NB4 (cell line): Measurements from ENCODE around the gene NIPAL3.

ENCODE experiments used
- DNase-seq: peaks from one replicate; pipeline ENCODE4 v3.0.0; 2010; ENCODE audit warnings: low read depth
- H3K4me3 ChIP-seq: one replicate; pipeline ENCODE4 v1.5.1; 2011; ENCODE audit warnings: mild to moderate bottlenecking, low read depth, low read length, moderate library complexity
- CTCF ChIP-seq: IDR thresholded peaks from one replicate; pipeline ENCODE4 v1.5.1; 2012; ENCODE audit warnings: low read depth, low read length
- MAX ChIP-seq: IDR thresholded peaks from 2 replicates; pipeline ENCODE4 v1.6.1; 2011; ENCODE audit warnings: low read depth, low read length
- MYC ChIP-seq: IDR thresholded peaks from 2 replicates; pipeline ENCODE4 v1.6.1; 2011; ENCODE audit warnings: low read depth, low read length
- POLR2A ChIP-seq: IDR thresholded peaks from 2 replicates; pipeline ENCODE4 v1.6.1; 2011; ENCODE audit warnings: mild to moderate bottlenecking; ENCODE audit not compliant: insufficient read length; ENCODE audit errors: extremely low read depth

Gene NIPAL3

GRCh38 chr1:24374891-24375786 is 40.5 kb upstream of the NIPAL3 start:
- DNase-seq, result no peak
- TF ChIP-seq MAX (no peak), CTCF (no peak), MYC (no peak), POLR2A (no peak)
- no peak overlapping the region for H3K4me3 ChIP-seq

- no peak for TF ChIP-seq MAX
- H3K4me3 ChIP-seq, result no peak overlapping the region
- DNase-seq, result no peak
These were observed 35.8 kb upstream of the NIPAL3 start for GRCh38 chr1:24379733-24380315.

- H3K4me3 ChIP-seq, result no peak overlapping the region
- no peak for DNase-seq
- no peak for TF ChIP-seq MAX
- no peak for TF ChIP-seq POLR2A
- TF ChIP-seq CTCF, result no peak
- no peak for TF ChIP-seq MYC
These were observed 35.1 kb upstream of the NIPAL3 start for GRCh38 chr1:24380508-24380907.

- H3K4me3 ChIP-seq, result no peak overlapping the region
- TF ChIP-seq CTCF (no peak), POLR2A (no peak)
- DNase-seq, result no peak
These were observed 34.3 kb upstream of the NIPAL3 start for GRCh38 chr1:24381256-24381655.

- no peak for DNase-seq
- TF ChIP-seq MYC, result no peak
- TF ChIP-seq MAX, result no peak
- no peak for TF ChIP-seq CTCF
- no peak for TF ChIP-seq POLR2A
- no peak overlapping the region for H3K4me3 ChIP-seq
These were observed 33.4 kb upstream of the NIPAL3 start for GRCh38 chr1:24382165-24382577.

- TF ChIP-seq MAX (no peak), POLR2A (no peak), MYC (no peak), CTCF (no peak)
- DNase-seq, result no peak
- H3K4me3 ChIP-seq, result no peak overlapping the region
These were observed 32.1 kb upstream of the NIPAL3 start for GRCh38 chr1:24383381-24383940.
